Muscle of arm (tissue), 14 donors: ENCODE measurements around the gene TTLL13. TPM values are rescaled to one million over a fixed set of nuclear protein-coding genes. Genes with fewer than 3 reads are reported as not detected.

Experiments used
- DNase-seq: peaks from one replicate; pipeline ENCODE4 v3.0.0-alpha.2; 2013
- long read RNA-seq, 11 donors: transcript quantifications; one replicate each; lab custom pipeline, GENCODE V29; 2026
- polyA plus RNA-seq, 12 donors: library from polyadenylated mRNA; unstranded; fragments of 120-200 nt; gene quantifications; one replicate each; pipeline ENCODE4 v1.2.1, GENCODE V29; 2013; ENCODE audit not compliant: insufficient read length in 12 of 12

TTLL13 gene
- polyA plus RNA-seq, result under 1 TPM in 8 of 12 donors, not detected in 4; 0.08 to 0.36 (median 0.21) TPM
- long read RNA-seq, donor 1, result 0 reads
- long read RNA-seq, donor 2, result 0 reads
- long read RNA-seq, donor 3, result 0 reads
- long read RNA-seq, donor 4, result 0 reads
- long read RNA-seq, donor 5, result 0 reads
- long read RNA-seq, donor 6, result 0 reads
- long read RNA-seq, donor 7, result 0 reads
- long read RNA-seq, donor 8, result 0 reads
- long read RNA-seq, donor 9, result 0 reads
- long read RNA-seq, donor 10, result 0 reads
- long read RNA-seq, donor 11, result 0 reads

- peak; percentile 81 for DNase-seq
Measured at GRCh38 chr15:90249203-90249863, at the start of gene TTLL13. TSS of gene TTLL13 (plus strand) at chr15:90249556. CDS start at chr15:90250631, 1,075 bp downstream.

GRCh38 chr15:90200534-90201129, 48.7 kb upstream of the TTLL13 start:
- no peak for DNase-seq

GRCh38 chr15:90201130-90201943, 48.0 kb upstream of the TTLL13 start, which contains the start of gene SEMA4B:
TSS of gene SEMA4B (plus strand) at chr15:90201330. CDS start at chr15:90201579, 249 bp downstream.
- peak; percentile 49 for DNase-seq

GRCh38 chr15:90201944-90202375, 47.4 kb upstream of the TTLL13 start:
- DNase-seq, result no peak

- DNase-seq, result no peak
Measured at GRCh38 chr15:90202929-90203328, 46.4 kb upstream of the TTLL13 start.

- no peak for DNase-seq
Measured at GRCh38 chr15:90203473-90203872, 45.9 kb upstream of the TTLL13 start.

- DNase-seq, result no peak
Measured at GRCh38 chr15:90203922-90204321, 45.4 kb upstream of the TTLL13 start.

GRCh38 chr15:90205050-90205848, 44.1 kb upstream of the TTLL13 start:
- DNase-seq, result no peak

- DNase-seq, result no peak
Measured at GRCh38 chr15:90205886-90206285, 43.5 kb upstream of the TTLL13 start.

- DNase-seq, result no peak
Measured at GRCh38 chr15:90207252-90207651, 42.1 kb upstream of the TTLL13 start.

GRCh38 chr15:90208356-90208755, 41.0 kb upstream of the TTLL13 start:
- DNase-seq, result no peak

GRCh38 chr15:90209591-90209990, 39.8 kb upstream of the TTLL13 start:
- DNase-seq, result no peak

GRCh38 chr15:90210593-90210992, 38.8 kb upstream of the TTLL13 start:
- DNase-seq, result no peak

GRCh38 chr15:90211009-90211408, 38.3 kb upstream of the TTLL13 start:
- DNase-seq, result no peak

GRCh38 chr15:90211440-90212143, 37.8 kb upstream of the TTLL13 start:
- DNase-seq, result no peak

- DNase-seq, result no peak
Measured at GRCh38 chr15:90212221-90213098, 36.9 kb upstream of the TTLL13 start.

GRCh38 chr15:90213122-90213817, 36.1 kb upstream of the TTLL13 start:
- DNase-seq, result no peak

GRCh38 chr15:90213818-90214204, 35.5 kb upstream of the TTLL13 start:
- no peak for DNase-seq
